IMR-90 (cell line): ENCODE data around the gene FTSJ3. TPM values are rescaled to one million over a fixed set of nuclear protein-coding genes. Genes with fewer than 3 reads are reported as not detected.

Experiments used
- ATAC-seq: fragments of 200-7000 bp; cut with Tn5 transposase; 2 replicates; pipeline ENCODE4 v1.9.1; 2020; ENCODE audit warnings: low read depth, mild to moderate bottlenecking, moderate library complexity
- BruUV-seq: library from RNA; stranded (reverse); fragments of 400-500 nt; replicated peaks from 2 replicates; lab custom pipeline; 2021; lab: Mats Ljungman, UMichigan
- CTCF ChIA-PET: fragments of 300-600 bp; formaldehyde crosslinking; extraction: SDS; loops from one replicate; lab custom pipeline; 2021; ENCODE audit warnings: antibody characterized with exemption; lab: Yijun Ruan, JAX
- POLR2A ChIA-PET: fragments of 300-600 bp; sonication (Branson Sonifier 250); formaldehyde crosslinking; loops from one replicate; lab custom pipeline; 2022; ENCODE audit warnings: antibody characterized with exemption; ENCODE audit not compliant: unreplicated experiment; lab: Charles Lee
- DNase-seq: peaks from one replicate; pipeline ENCODE4 v3.0.0; 2013
- H2AFZ ChIP-seq: replicated peaks from 2 replicates; pipeline ENCODE3; 2013; ENCODE audit warnings: low read length, mild to moderate bottlenecking; ENCODE audit not compliant: poor library complexity
- H2AK5ac ChIP-seq: 2 replicates; pipeline ENCODE4 v1.6.1; 2013; ENCODE audit warnings: low read depth, low read length, inconsistent platforms
- H2AK9ac ChIP-seq: replicated peaks from 2 replicates; pipeline ENCODE3; 2013; ENCODE audit warnings: mild to moderate bottlenecking, low read depth, low read length, moderate library complexity; ENCODE audit not compliant: poor library complexity
- H2BK120ac ChIP-seq: 2 replicates; pipeline ENCODE4 v1.6.1; 2013; ENCODE audit warnings: low read depth, low read length, inconsistent platforms
- H2BK15ac ChIP-seq: 3 replicates; pipeline ENCODE4 v1.6.1; 2013; ENCODE audit warnings: low read depth, low read length, inconsistent platforms
- H2BK20ac ChIP-seq: 2 replicates; pipeline ENCODE4 v1.6.1; 2013; ENCODE audit warnings: low read depth, mild to moderate bottlenecking, inconsistent platforms, low read length, moderate library complexity
- H2BK5ac ChIP-seq: 2 replicates; pipeline ENCODE4 v1.6.1; 2013; ENCODE audit warnings: mild to moderate bottlenecking, low read depth, low read length, inconsistent platforms; ENCODE audit not compliant: poor library complexity, severe bottlenecking
- H3K14ac ChIP-seq: replicated peaks from 2 replicates; pipeline ENCODE4 v1.6.1; 2013; ENCODE audit warnings: low read depth, low read length, inconsistent platforms
- H3K18ac ChIP-seq: 2 replicates; pipeline ENCODE4 v1.6.1; 2013; ENCODE audit warnings: low read depth, low read length, control low read depth
- H3K23ac ChIP-seq: 2 replicates; pipeline ENCODE4 v1.6.1; 2013; ENCODE audit warnings: low read depth, low read length, inconsistent platforms
- H3K27ac ChIP-seq: 2 replicates; pipeline ENCODE4 v1.5.1; 2013; ENCODE audit warnings: mild to moderate bottlenecking, control low read depth, low read length; ENCODE audit not compliant: insufficient read depth
- H3K27me3 ChIP-seq: 2 replicates; pipeline ENCODE4 v1.6.1; 2013; ENCODE audit warnings: low read length; ENCODE audit not compliant: control insufficient read depth, insufficient read depth
- H3K36me3 ChIP-seq: 2 replicates; pipeline ENCODE4 v1.6.1; 2013; ENCODE audit warnings: low read length, mixed read lengths; ENCODE audit not compliant: control insufficient read depth, insufficient read depth
- H3K4ac ChIP-seq: 2 replicates; pipeline ENCODE4 v1.6.1; 2013; ENCODE audit warnings: low read depth, low read length, inconsistent platforms
- H3K4me1 ChIP-seq: 2 replicates; pipeline ENCODE4 v1.6.1; 2013; ENCODE audit warnings: low read length, mixed read lengths; ENCODE audit not compliant: control insufficient read depth, insufficient read depth
- H3K4me2 ChIP-seq: 2 replicates; pipeline ENCODE4 v1.6.1; 2013; ENCODE audit warnings: low read depth, mild to moderate bottlenecking, control low read depth, low read length, moderate library complexity
- H3K4me3 ChIP-seq: 2 replicates; pipeline ENCODE4 v1.5.1; 2013; ENCODE audit warnings: low read depth, mild to moderate bottlenecking, control low read depth, low read length, moderate library complexity; ENCODE audit not compliant: insufficient read depth
- H3K56ac ChIP-seq: 2 replicates; pipeline ENCODE4 v1.6.1; 2013; ENCODE audit warnings: low read length, inconsistent platforms; ENCODE audit not compliant: insufficient read depth; ENCODE audit errors: extremely low read depth
- H3K79me1 ChIP-seq, 2 experiments: 2 replicates each; pipeline ENCODE4 v1.6.1; 2013; ENCODE audit warnings: low read length in 2 of 2, inconsistent platforms in 1 of 2, low read depth in 1 of 2
- H3K9ac ChIP-seq: 2 replicates; pipeline ENCODE4 v1.6.1; 2013; ENCODE audit warnings: low read depth, low read length, control low read depth
- H3K9me1 ChIP-seq: 2 replicates; pipeline ENCODE4 v1.6.1; 2013; ENCODE audit warnings: low read length, inconsistent platforms; ENCODE audit not compliant: insufficient read depth
- H3K9me3 ChIP-seq: 2 replicates; pipeline ENCODE4 v1.6.1; 2013; ENCODE audit warnings: low read length; ENCODE audit not compliant: control insufficient read depth, insufficient read depth
- H4K20me1 ChIP-seq: 2 replicates; pipeline ENCODE4 v1.6.1; 2013; ENCODE audit warnings: low read length, inconsistent platforms; ENCODE audit not compliant: insufficient read depth
- H4K5ac ChIP-seq: 2 replicates; pipeline ENCODE4 v1.6.1; 2013; ENCODE audit warnings: mild to moderate bottlenecking, low read depth, low read length, control low read depth
- H4K8ac ChIP-seq, 2 experiments: 2 replicates each; pipeline ENCODE4 v1.6.1; 2013; ENCODE audit warnings: low read depth in 2 of 2, low read length in 2 of 2, control low read depth in 1 of 2, inconsistent platforms in 1 of 2
- H4K91ac ChIP-seq: 2 replicates; pipeline ENCODE4 v1.6.1; 2013; ENCODE audit warnings: low read depth, low read length, inconsistent platforms; ENCODE audit not compliant: insufficient read depth
- MAFK ChIP-seq: IDR thresholded peaks from 2 replicates; pipeline ENCODE4 v1.6.1; 2012; ENCODE audit warnings: low read depth, low read length, improper control_type of control experiment
- NFE2L2 ChIP-seq: fragments of 150-350 bp; IDR thresholded peaks from 2 replicates; pipeline ENCODE4 v1.6.1; 2016; ENCODE audit warnings: low read depth, mild to moderate bottlenecking, low read length
- POLR2A ChIP-seq: IDR thresholded peaks from 2 replicates; pipeline ENCODE4 v1.6.1; 2012; ENCODE audit warnings: mild to moderate bottlenecking, low read depth, low read length
- RCOR1 ChIP-seq: IDR thresholded peaks from 2 replicates; pipeline ENCODE4 v1.6.1; 2012; ENCODE audit warnings: mild to moderate bottlenecking, low read length, improper control_type of control experiment; ENCODE audit not compliant: insufficient replicate concordance
- USF2 ChIP-seq: fragments of 150-350 bp; IDR thresholded peaks from 2 replicates; pipeline ENCODE4 v1.6.1; 2017; ENCODE audit warnings: mild to moderate bottlenecking, antibody characterized with exemption, low read length, low read depth
- WGBS, 2 experiments: methylation state at CpG; one replicate each; pipeline versions ENCODE4 v1.1.5 to v1.1.7; 2013; ENCODE audit warnings: missing lambda C conversion rate in 2 of 2; ENCODE audit not compliant: insufficient read length in 1 of 2; ENCODE audit errors: extremely low coverage in 2 of 2; 5-methylcytosine and 5-hydroxymethylcytosine counted together
- dilution Hi-C: fragments of 300-500 bp; cut with HindIII; formaldehyde crosslinking; loops from one replicate; pipeline ENCODE4 v1.14.3; 2018; ENCODE audit warnings: low sequenced_read_pairs; ENCODE audit not compliant: unreplicated experiment
- in situ Hi-C: fragments of 300-500 bp; cut with MboI; formaldehyde crosslinking; loops from 3 replicates; pipeline ENCODE4 v1.14.3; 2019; ENCODE audit warnings: low sequenced_read_pairs, inconsistent platforms, mixed read lengths
- intact Hi-C: fragments of 100-400 bp; cut with micrococcal nuclease; formaldehyde crosslinking; loops from 2 replicates; pipeline ENCODE4 v1.10.0; 2022
- polyA plus RNA-seq, 3 experiments: library from polyadenylated mRNA; depleted of rRNA; stranded (reverse); fragments of >200 nt; gene quantifications; 2 replicates each; pipeline ENCODE4 v1.2.3, GENCODE V29; 2012; ENCODE audit warnings: low replicate concordance in 1 of 3
- total RNA-seq: library from RNA; depleted of rRNA; stranded (reverse); fragments of >200 nt; gene quantifications from 2 replicates; pipeline ENCODE4 v1.2.3, GENCODE V29; 2012

The FTSJ3 gene
- total and polyA plus RNA-seq, 2 of the 4 experiments (the other 2 are of a cell fraction): 51.3 to 68.1 TPM

DNA sequence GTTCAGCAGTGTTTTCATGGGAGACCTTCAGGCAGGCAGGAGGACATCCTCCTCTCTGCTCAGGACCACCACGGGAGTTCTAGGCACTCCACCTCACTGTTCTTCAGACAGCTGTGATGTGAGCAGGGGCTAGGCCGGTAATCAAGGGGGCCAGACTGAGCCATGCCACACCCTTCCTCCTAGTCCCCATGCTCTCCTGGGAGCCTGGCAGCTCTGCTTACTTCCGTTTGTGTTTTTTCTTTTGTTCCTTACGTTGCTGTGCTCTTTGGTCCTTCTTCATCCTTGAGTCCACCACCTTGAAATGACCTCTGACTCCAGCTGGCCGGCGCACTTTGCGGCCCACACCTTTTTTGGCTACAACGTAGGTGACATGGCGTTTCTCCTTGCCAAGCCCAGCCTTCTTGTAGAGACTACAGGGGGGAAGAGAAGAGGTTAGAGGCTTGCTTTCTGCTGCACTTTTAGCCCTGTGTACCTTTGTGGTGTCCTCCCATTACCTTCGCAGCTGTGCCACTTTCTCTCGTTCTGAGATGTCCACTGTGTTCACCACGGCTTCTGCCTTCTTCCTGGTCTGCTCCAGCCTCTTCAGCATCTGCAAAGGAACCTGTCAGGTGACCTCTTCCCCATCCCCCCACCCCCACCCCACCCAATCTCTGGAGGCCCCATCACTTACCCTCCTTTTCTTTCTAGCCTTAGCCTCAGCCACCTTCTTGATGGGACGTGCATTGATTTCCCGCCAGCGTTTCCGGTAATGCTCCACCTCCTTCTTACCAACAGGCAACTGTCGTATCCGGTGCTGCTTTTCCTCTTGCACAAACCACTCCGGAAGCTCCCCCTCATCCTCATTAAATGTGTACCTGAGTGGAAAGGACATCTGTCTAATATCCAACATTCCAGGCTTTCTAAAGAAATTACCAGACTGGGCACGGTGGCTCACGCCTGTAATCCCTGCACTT, 7.6 kb downstream of the FTSJ3 start:
- peaks cover 19% of the 10 kb centered on the region for H3K9me1 ChIP-seq
- peaks cover 26% of the 10 kb centered on the region for H4K20me1 ChIP-seq
- no peak overlapping the region for H3K56ac ChIP-seq
- H3K9ac ChIP-seq: no peak overlapping the region
- no peak overlapping the region for H4K5ac ChIP-seq
- no peak overlapping the region for H2AK5ac ChIP-seq
- H3K4ac ChIP-seq: no peak overlapping the region
- H3K27me3 ChIP-seq: no peaks in the 10 kb centered on the region
- H3K79me1 ChIP-seq: peaks cover 37 to 81% of the 10 kb centered on the region in 2 experiments
- H3K27ac ChIP-seq: no peak overlapping the region
- no peak overlapping the region for H3K4me2 ChIP-seq
- H2BK20ac ChIP-seq: no peak overlapping the region
- H4K8ac ChIP-seq: no peak overlapping the region; a peak in 1 of 4 replicates
- no peak overlapping the region for H2BK15ac ChIP-seq
- DNase-seq (no peak), ATAC-seq (no peak)
- in situ Hi-C loops: no loop called here
- BruUV-seq: TSS peak; percentile 84
- no peak overlapping the region for H3K18ac ChIP-seq
- no peak overlapping the region for H2AFZ ChIP-seq
- CTCF ChIA-PET: no interaction called here
- TF ChIP-seq USF2: no peak
- TF ChIP-seq RCOR1: no peak
- no peak for TF ChIP-seq NFE2L2
- TF ChIP-seq MAFK: no peak
- no peak for TF ChIP-seq POLR2A
- no peaks in the 10 kb centered on the region for H3K9me3 ChIP-seq
- H2BK5ac ChIP-seq: no peak overlapping the region
- H4K91ac ChIP-seq: no peak overlapping the region
- H3K36me3 ChIP-seq: peaks cover 85% of the 10 kb centered on the region
- no peak overlapping the region for H3K23ac ChIP-seq
- H2AK9ac ChIP-seq: no peak overlapping the region
- POLR2A ChIA-PET: interaction anchor here (0.6 kb wide), 1 partner anchor 20 kb away, joined by 4 read pairs; no protein-coding TSS in a partner anchor
- H3K4me1 ChIP-seq: peaks cover 20% of the 10 kb centered on the region
- 95% methylated on average over 9 of the region's 21 CpGs; no CpG with 5 or more reads in 1 of the 2 experiments for WGBS, 2 experiments
- intact Hi-C loops: loop anchor here (2.0 kb wide), 1 partner anchor 15 kb away; no protein-coding TSS in a partner anchor
- H3K14ac ChIP-seq: no peak overlapping the region
- no peak overlapping the region for H2BK120ac ChIP-seq
- H3K4me3 ChIP-seq: no peak overlapping the region
- dilution Hi-C loops: no loop called here
